ELR (cell line): ENCODE measurements around the gene HLA-DPA1.
"Not testable (repeated sequence)": the region's sequence is repeated elsewhere in the genome, so short reads cannot be mapped to it uniquely, and the experiment has no call there.

Source experiments
- DNase-seq: peaks from one replicate; pipeline ENCODE4 v3.0.0-alpha.2; 2015; ENCODE audit warnings: low read depth

The HLA-DPA1 gene

DNA sequence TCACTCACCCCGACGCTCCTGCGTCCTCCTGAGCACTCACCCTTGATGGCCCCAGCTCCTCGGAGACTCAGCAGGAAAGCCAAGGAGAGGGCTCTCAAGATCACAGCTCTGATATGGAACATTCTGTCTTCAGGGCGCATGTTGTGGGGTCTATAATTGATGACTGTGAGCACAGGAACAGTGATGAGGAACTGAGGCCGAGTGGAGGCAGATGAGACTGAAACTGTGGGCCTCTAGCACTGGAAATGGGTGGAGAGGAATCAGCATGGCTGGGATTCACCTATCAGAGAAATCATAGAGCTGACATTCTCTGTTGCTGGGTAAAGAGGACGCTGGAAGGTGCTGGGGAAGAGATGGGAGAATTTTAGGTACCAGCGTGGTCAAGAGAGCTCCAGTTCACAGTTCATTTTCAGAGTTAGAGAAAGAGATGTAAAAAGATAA is at the start of gene HLA-DPA1:
Gene HLA-DPA1 (minus strand): TSS at position 219 of the 441 bp plus-strand sequence.
- peak; percentile 46 for DNase-seq

DNA sequence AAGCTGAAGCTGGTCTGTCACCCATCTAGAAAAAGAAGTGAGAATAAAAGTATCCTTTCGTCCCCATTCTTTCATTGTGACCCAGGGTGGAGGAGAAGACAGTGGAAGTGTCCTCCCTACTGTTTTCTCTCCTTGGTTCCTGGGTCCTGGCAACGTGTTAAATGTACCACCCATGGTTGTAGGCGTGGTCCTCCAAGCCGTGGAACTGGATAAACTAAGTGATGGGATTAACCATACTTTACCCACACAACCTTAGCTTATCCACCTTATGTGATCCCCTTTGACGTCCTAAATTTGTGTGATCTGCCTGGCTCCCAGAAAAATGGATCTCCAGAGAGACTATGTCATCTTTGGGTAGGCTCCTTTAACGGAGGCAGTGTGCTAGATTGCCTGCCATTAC is 49.7 kb upstream of the HLA-DPA1 start:
- DNase-seq, result no peak

DNA sequence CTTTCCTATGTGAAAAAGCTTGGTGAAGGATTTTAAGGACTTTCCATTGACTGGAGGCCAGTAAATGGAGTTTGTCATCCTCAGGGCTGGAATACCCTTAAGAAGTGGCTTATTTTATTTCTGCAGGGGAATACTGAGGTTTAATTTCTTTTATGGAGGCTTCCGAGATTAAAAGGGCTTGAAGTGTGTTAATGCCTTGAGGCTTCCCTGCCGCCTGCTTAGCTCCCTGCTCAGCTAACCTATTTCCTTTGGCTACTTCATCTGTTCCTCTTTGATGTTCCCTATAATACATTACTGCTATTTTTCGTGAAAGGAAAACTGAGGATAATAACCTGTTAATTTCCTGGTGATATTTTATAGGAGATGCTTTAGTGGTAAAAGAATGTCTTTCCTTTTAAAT is 46.6 kb upstream of the HLA-DPA1 start:
- no peak for DNase-seq

DNA sequence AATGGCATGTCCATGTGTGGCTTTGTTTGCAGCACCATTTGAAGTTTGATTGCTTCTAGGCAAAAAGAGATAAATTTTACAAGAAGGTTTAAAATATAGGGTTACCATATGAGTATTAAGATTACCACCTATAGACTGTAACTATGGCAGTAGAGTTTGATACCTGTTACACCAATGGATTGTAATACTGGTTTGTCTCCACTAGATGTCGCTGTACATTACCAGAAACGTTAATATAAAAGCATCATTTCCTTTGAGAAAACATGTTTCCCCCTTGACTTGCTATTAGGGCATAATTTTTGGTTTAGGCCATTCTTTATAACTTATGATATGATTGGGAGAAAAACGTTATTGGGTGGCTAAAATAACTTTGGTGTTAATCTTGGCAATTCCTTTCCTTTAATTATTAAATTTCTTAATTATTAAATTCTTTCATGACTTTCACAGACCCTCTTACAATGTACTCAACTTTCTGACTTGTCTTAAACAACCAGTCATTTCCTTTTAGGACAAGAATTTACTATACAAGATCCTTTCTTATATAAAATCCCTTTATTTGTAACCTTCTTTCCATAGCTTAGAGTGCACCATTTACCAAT is 45.2 kb upstream of the HLA-DPA1 start:
- DNase-seq, result peak; percentile 74

DNA sequence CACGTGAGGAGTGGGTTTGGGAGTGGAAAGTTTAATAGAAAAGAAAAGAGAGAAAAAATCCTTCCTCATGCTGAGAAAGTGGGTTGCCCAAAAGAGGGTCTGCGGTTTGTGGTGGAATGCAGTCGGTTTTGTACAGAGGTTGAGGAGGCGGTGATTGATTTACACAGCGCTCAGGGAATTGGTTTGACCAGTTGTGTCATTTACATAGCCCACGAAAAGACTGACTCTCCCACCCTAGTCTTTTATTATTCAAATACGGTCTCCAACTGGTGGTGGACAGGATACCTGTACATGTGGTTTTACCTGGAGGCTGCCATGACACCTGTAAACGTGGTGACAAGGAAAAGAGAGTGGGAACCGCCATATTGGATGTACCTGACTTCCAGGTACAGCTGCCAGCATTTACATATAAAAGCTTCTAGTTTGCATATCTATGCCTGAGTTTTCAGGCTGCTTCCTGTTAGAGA is 44.4 kb upstream of the HLA-DPA1 start:
- DNase-seq, result no peak

DNA sequence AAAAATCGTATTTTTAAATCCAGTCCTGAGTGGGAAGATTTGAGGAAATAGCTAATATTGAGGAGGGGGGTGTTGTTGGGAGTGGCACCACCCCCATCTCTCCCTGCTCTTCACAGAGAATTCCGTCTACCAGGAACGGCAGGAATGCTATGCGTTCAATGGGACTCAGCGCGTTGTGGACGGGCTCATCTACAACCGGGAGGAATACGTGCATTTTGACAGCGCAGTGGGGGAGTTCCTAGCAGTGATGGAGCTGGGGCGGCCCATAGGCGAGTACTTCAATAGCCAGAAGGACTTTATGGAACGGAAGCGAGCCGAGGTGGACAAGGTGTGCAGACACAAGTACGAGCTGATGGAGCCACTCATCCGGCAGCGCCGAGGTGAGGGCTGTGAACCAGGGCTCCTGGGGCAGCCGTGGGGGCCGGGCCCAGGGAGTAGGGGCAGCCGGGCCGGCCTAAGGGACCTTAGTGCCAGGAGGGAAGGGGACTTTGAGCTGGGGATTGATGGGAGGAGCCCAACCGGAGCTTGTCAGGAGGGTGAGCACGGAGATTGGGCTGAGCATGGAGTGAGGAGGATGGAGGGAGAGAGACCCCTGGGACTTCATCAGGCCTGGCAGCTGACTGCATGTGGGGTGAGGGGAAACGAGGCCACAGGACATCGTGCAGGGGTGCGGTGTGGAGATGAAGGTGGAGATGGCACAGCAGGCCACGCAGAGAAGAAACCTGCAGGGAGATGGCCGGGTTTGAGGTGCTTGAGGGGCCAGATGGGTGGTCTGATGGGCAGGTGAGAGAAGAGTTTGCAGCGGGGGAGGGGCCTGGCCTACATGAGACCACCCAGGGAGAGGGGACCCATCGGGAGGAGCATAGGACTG is 43.6 kb upstream of the HLA-DPA1 start:
- peak; percentile 12 for DNase-seq

DNA sequence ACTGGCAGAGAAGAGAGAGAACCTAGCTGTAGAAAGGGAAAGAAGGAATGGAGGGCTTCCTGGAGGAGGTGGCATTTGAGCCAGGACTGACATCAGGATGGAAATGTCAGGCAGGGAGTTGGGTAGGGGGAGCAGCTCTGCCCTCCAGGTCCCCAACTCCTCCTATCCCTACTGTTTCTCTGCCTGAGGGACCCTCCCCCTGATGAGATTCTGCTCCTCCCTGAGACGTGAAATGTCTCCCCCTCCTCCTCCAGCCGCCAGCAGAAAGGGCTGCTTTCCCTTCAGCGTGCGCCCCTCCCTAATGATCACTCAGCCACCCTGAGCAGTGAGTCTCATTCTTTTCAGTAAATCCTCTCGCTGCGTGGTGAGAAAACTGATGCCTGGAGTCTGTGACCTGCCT is 43.0 kb upstream of the HLA-DPA1 start:
- DNase-seq, result no peak

DNA sequence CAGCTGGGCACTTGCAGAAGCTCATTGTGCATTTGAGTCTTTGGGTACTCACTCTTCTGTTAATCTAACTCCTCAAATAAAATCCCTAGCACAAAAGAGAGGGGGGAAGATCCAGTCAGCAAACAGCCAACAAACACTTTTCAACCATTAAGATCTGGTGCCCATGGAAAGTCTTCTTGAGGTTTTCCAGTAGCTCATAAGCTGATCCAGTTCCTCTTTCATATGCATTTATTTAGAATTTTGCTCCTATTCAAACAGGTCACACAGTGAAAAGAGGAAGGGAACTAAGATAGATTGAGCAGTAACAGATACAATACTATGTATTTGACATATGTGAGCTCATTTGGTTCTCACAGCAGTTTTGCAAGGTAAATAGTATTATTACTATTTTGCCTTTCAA is 41.0 kb upstream of the HLA-DPA1 start:
- no peak for DNase-seq

DNA sequence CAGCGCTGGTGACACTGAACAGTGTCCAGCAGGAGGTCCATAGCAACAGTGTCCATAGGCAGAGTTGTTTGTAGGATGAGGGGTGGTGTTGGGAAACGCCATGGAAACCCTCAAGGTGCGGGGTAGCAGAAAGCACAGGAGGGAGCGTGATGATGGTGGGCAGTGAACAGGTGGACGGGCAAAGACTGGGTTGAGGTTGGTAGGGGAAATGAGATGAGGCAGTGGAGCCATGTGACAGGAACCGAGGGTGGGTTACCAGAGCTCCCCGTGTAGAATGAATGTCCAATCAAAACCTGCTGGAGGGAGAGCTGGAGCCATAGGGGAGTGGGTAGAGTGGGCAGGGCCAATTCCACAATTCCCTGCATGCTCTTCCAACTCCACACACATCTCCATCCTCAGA is 40.3 kb upstream of the HLA-DPA1 start:
- DNase-seq, result no peak

DNA sequence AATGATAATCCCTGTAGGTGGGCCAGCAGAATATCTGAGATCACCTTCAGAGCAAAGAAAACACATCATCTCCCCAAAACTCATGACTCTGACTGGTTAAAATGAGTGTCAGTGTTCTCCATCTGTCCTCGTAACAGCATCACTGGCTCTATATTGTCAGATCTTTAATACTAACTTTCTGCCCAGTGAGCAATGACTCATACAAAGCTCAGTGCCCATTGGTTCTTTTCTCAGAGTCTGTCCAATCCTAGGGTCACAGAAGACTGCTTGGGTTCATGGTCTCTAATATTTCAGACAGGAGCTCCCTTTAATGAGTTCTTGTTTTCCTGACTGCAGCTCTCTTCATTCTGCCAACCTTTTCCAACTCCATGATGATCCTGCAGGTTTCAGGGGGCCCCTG is 38.7 kb upstream of the HLA-DPA1 start:
- DNase-seq, result peak; percentile 65

DNA sequence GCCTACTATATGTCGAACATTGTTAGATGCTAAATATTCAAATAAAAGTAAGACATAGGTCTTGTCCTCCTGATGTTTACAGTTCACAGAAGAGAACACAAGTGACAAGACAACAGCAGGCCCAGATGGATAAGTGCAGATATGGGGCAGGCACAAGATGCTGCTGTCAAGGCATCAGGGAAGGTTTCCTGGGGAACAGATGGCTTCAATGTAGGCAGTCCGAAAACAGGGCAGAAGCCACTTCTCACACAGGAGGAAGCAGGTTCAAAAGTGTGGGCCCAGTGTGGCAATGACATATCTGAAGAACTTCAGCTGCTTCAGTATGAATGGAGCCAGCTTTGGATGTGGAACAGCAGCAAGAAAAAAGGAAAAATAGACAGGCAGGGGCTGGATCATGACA is 34.9 kb upstream of the HLA-DPA1 start:
- DNase-seq, result no peak

DNA sequence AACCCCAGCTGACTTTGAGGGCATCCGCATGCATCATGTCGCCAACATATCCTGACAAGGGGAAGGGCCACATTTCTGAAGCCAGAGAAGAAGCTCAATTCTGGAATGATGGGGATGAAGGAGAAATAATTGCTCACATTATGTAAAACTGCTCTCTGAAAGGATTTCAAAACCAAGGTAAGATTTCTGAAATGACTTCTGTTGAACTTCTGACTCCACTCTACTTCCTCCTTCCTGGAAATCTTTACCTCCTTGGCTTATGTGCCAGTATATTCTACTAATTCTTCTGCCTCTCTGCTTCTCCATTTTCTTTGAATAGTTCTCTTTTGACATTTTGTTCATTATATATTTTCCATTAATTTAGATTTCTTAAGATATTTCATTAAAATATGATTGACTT is 34.2 kb upstream of the HLA-DPA1 start:
- DNase-seq, result no peak

DNA sequence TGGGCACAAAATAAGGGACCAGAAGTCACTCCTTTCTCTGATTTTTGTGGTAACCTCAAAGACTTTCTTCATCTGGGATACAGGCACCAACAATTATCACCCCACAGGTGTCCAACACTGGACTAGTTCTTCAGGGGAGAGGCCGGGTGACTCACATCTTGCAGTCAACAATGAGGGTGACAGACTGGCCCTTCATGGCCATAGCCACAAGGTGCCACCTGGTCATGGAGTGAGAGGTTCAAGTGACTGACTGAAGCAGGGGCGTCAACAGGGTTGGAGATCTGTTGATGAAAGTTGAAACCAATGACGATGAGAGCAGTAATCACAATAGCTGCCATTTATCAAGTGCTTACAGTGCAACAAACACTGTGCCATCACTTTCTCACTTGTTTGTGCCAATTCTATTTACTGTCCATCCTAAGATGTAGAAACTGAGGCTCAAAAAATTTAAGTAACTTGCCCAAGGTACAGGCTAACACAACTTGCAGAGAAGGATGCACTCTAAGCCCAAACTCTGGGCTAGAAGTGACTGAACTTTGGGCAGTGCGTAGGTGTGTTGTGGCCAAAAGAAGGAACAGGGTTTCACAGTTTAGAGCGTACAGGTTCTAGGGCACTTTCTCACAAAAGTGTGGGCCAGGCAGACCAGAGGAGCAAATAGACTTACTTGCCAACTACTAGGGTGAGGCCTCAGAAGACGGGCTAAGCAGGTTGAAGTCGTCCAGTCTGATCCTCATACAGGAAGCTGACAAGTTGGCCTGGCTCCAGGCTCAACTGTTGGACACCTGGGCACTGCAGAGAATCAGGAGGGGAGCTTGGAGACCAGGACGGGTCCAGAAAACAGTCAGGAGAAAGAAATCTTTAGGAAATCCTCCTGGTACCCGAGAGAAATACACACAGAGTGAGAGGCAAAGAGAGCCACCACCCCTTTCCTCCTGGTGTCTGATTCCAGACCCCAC is 32.7 kb upstream of the HLA-DPA1 start:
- DNase-seq, result no peak

DNA sequence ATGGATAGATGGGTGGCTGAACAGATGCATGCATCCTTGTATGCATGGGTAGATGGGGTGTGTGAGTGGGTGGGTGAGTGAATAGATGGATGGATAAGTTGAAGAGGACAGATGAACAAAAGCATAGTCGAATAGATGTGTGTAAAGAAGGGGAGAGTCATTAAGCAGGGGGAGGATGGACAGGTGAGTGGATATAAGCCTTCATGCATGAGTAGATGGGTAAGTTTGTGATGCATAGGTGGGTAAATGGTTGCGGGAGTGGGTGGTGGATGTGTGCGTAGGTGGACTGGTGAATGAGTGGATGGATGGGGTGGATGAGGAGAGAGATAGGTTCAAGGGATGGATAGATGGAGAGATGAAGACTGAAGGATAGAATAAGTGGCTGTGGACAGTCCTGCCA is 31.9 kb upstream of the HLA-DPA1 start:
- DNase-seq, result no peak

DNA sequence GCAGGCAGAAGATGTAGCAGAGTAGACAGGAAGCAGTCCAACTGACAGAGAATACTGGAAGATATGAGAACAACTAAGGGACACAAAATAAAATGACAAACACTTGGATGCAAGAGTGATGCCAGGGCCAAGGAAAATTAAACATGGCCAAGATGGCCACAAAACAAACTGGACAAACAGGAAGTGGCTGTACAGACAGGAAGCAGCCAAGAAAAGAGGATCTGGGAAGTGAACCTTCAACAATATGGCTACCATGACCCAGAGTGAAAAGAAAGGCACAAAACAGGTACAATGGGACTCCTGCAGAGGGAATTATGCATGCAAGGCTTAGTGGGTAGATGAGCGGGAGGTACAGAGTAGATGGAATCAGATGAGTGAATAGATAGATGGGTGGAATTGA is 31.4 kb upstream of the HLA-DPA1 start:
- DNase-seq, result no peak

DNA sequence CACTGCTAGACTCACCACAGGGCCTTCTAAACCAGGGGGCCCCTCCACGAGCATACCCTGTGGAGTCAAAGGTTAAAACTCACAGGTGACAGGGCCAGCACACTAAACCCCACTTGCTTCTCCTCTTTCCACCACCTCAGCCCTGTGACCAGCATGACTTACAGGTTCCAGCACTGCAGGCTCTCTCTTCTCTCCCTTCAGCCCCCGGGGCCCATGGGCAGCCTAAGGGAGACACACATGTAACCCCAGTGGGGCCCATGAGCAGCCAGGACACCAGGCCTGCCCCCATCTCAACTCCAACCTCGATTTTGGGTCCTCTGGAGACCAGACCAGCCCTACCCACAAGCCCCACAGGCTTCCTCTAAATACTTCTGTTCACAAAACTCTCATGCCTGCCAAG is 30.3 kb upstream of the HLA-DPA1 start:
- DNase-seq, result no peak

DNA sequence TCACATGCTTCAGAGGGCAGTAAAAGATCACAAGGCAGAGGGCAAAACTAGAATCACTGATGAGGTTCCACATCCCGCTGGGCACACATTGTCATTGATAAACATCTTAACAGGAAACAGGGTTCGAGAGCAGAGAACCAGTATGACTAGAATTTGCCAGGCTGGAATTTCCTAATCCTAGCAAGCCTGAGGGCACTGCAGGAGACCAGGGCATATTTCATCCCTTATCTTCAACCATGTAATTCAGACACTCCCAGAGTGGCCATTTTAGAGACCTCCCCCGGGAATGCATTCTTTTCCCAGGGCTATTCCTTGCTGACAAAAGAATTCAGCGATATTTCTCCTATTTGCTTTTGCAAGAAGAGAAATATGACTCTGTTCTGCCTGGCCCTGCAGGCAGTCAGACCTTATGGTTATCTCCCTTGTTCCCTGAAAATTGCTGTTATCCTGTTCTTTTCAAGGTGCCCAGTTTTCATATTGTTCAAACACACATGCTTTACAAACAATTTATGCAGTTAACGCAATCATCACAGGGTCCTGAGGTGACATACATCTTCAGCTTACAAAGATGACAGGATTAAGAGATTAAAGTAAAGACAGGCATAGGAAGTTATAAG is 27.8 kb upstream of the HLA-DPA1 start:
- not testable (repeated sequence) for DNase-seq

DNA sequence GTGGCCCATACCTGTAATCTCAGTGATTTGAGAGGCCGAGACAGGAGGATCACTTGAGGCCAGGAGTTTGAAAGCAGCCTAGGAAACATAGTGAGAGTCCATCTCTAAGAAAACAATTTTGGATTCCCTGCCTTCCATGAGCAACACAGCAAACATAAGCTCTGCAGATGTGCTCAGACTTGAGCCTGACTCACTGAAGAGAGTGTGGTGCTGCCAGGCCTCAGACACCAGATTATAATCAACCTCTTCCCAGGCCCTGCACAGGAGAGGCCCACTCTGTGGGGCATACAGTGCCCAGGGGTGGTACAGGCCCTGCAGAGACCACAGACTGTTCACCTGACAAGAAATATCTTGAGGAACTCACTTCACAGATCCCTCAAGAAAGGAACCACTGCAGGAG is 22.2 kb upstream of the HLA-DPA1 start:
- DNase-seq, result no peak

DNA sequence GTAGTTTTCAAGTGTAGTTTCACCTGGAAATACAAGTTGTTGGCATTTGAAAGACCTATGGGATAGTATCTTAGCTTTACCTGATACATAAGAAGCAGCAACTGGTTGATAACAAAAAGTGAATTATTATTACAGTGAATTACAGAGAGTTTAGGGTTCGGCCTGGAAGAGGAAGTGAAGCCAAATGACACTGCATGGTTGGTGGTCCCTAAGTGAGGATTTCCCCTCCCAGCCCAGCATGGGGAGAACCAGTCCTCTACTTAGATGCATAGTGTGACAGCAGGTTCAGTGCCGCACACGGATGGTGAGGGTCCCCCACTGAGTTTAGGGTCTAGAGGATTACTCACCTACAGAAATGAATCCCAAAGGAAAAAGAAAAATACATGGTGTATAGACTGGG is 20.4 kb upstream of the HLA-DPA1 start:
- DNase-seq, result no peak

DNA sequence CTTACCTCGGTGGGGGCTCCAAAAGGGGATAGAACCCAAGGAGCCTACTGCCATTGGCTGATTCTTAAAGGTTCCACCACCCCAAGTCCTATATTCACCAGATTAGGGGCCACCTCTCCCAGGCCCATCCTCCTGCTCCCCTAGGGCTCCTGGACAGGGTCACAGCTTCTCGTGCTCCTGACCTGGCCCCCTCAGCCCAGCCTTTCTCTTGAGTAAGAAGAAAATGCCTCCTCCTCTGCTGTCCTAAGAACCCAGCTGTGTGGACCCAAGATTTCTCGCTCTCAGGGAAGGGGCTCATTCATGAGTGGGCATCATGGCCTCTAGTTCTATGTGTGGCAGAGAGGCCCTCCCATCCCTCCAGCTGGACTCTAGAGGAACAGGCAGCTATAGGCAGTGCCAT is 18.9 kb upstream of the HLA-DPA1 start:
- DNase-seq, result no peak

DNA sequence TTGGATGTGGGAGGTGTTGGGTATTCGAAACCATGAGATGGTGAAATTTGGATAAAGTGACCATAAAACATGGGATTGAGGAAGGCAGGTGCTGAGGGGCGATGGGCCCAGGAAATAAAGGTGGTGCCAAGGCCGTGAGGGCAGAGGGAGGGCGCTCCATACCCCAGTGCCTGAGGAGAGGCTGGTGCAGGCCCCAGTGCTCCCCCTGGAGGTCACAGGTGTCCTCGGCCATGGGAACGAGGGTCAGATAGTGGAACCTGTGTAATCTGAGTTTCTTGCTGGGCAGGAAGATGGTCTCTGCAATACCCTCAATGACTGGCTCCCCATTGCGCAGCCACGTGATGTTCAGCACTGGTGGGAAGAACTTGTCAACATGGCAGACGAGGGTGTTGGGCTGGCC is 18.5 kb upstream of the HLA-DPA1 start:
- DNase-seq, result peak; percentile 18
